RWPE1 (cell line): ENCODE measurements around the gene CAPZA3.

Experiments
- CTCF ChIA-PET: fragments of 350-600 bp; sonication (Branson Sonifier 250); formaldehyde crosslinking; extraction: SDS; loops from one replicate; lab custom pipeline; 2021; lab: Yijun Ruan, JAX
- POLR2A ChIA-PET: fragments of 400-600 bp; formaldehyde crosslinking; extraction: SDS; loops from one replicate; lab custom pipeline; 2020; ENCODE audit warnings: antibody characterized with exemption; ENCODE audit not compliant: low non-redundant PET; lab: Yijun Ruan, JAX
- DNase-seq: peaks from one replicate; pipeline ENCODE4 v3.0.0; 2012; ENCODE audit warnings: low spot score
- H3K27ac ChIP-seq: fragments of 450-650 bp; 2 replicates; pipeline ENCODE4 v1.5.1; 2017
- TF ChIP-seq, protein P1 (sequence below): fragments of 450-650 bp; conservative IDR thresholded peaks from 2 replicates; pipeline ENCODE4 v1.5.1; 2017; ENCODE audit warnings: low read depth, mild to moderate bottlenecking

The CAPZA3 gene

DNA sequence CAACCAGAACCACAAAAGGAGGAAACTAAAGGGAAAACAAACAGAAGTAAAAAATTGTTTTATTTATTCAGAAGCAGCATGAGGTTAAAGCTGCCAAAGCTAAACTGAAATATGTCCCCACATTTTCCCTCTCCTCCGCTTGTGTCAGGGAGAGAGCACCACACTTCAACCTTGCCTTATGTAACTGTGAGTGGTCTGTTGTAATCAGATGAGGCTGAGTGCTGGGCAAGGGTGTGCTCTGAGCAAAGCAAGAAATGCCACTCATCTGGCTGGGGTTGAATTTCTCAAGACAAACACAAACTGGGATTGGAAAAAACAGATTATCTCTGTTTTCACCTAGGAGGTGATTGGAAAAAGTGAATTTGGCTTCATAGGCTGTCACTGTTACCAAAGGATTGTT lies 12.2 kb downstream of the CAPZA3 start:
- H3K27ac ChIP-seq: no peak overlapping the region
- POLR2A ChIA-PET: no interaction called here
- no peak for DNase-seq
- CTCF ChIA-PET: interaction anchor here (0.7 kb wide), 2 partner anchors 23 to 103 kb away, joined by 4 read pairs; no protein-coding TSS in a partner anchor
- TF ChIP-seq, protein P1, sequence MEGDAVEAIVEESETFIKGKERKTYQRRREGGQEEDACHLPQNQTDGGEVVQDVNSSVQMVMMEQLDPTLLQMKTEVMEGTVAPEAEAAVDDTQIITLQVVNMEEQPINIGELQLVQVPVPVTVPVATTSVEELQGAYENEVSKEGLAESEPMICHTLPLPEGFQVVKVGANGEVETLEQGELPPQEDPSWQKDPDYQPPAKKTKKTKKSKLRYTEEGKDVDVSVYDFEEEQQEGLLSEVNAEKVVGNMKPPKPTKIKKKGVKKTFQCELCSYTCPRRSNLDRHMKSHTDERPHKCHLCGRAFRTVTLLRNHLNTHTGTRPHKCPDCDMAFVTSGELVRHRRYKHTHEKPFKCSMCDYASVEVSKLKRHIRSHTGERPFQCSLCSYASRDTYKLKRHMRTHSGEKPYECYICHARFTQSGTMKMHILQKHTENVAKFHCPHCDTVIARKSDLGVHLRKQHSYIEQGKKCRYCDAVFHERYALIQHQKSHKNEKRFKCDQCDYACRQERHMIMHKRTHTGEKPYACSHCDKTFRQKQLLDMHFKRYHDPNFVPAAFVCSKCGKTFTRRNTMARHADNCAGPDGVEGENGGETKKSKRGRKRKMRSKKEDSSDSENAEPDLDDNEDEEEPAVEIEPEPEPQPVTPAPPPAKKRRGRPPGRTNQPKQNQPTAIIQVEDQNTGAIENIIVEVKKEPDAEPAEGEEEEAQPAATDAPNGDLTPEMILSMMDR: no peak

DNA sequence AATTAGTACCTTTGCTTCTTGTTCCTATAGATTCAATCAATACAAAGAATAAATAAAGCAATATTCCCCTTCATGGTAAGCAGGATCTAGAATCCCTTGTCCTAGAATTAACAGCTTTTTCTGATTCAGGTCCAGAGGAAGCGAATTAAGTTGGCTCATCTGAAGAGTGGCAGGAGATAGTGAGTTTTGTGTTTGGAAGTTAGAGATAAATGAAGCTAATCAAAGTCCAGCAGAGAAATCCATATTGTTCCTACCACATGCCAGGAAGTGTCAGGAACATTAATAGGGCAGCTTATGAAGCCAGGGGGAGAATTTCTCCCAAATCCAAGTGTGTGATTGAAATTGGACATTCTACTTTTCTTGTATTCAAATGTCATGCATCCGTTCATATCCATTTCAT lies 13.9 kb downstream of the CAPZA3 start:
- TF ChIP-seq, protein P1: no peak
- CTCF ChIA-PET: no interaction called here
- no peak for DNase-seq
- no peak overlapping the region for H3K27ac ChIP-seq
- POLR2A ChIA-PET: no interaction called here

- POLR2A ChIA-PET: no interaction called here
- no peak overlapping the region for H3K27ac ChIP-seq
- no peak for DNase-seq
- TF ChIP-seq, protein P1: no peak
- CTCF ChIA-PET: no interaction called here
These were observed 14.5 kb downstream of the CAPZA3 start for GRCh38 chr12:18752280-18752920.

DNA sequence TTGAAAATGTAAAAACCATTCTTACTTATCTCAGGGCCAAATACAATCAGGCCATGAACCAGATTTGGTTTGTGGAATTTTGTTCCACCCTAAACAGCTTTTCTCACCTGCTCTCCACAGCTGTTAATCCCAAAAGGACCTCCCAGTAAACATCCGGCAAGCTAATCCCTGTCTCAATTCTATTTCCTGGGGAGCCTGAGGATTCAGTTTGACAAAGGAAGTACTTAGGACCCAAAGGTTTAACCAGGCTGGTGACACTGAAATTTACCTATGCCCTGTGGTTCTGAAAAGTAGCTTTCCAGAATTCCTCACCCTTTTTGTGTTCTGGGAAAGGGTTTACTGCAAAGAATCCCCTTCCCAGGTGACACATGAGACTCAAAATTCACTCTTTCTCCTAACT lies 15.0 kb downstream of the CAPZA3 start:
- no peak for DNase-seq
- TF ChIP-seq, protein P1: no peak
- CTCF ChIA-PET: no interaction called here
- POLR2A ChIA-PET: no interaction called here
- no peak overlapping the region for H3K27ac ChIP-seq

DNA sequence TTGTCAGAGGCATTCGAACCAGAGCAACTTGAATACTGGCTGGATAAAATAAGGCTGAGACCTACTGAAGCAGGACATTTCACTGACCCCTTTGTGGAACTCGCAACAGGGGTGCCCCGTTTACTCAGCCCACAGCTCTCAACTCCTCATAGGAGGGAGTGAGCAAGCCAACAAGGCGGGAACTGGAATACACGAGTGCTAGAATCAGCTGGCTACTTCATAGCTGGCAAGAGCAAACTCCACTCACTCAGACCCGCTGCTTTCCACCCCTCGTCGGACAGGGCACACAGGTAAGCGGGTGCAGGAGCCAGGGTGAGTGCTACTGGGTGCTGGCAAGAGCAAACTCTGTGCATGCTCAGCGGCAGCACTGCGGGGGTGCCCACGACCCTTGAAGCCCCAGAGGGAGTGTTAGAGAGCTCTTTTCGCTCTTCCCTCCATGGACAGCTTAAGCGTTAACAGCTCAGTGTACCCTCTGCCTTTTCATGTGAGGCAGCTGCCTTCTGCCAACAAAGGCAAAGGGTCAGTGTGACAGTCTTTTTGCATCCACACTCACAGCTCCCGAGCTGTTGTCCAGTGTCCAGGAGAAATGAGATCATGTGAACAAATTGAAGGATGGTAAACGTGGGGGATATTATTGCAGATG lies 15.7 kb downstream of the CAPZA3 start:
- no peak overlapping the region for H3K27ac ChIP-seq
- ChIA-PET CTCF (no interaction called here), POLR2A (no interaction called here)
- TF ChIP-seq, protein P1: no peak
- no peak for DNase-seq

DNA sequence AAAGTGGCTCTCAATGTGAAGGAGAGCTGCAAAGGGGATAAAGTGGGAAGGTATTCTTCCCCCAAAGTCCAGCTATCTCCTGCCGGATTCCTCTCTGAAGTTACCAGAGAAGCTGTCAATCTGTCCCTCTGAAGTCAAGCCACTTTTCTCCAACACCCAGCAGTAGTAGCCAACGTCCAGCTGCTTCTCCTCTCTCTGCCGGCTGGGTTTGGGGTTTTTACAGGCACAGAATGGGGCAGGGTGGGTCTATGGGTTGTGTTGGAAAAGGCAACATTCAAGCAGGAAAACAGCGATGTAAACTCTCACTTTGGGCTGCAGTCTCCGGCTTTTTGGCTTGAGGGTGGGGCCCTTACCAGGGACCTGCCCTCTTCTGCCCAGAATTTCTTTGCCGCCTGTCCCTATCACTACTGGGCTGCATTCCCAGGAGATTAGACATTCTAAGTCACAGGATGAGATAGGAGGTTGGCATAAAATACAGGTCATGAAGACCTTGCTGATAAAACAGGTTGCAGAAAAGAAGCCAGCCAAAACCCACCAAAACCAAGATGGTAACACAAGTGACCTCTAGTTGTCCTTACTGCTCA lies 16.3 kb downstream of the CAPZA3 start:
- TF ChIP-seq, protein P1: no peak
- CTCF ChIA-PET: interaction anchor here (0.7 kb wide), 1 partner anchor 223 kb away, joined by 3 read pairs; no protein-coding TSS in a partner anchor
- DNase-seq: no peak
- H3K27ac ChIP-seq: no peak overlapping the region
- POLR2A ChIA-PET: no interaction called here
